Parathyroid adenoma (tissue), 2 donors: ENCODE measurements around the gene RABGEF1.

ENCODE experiments used
- H2AFZ ChIP-seq: fragments of 300-600 bp; sonication (generic); one replicate; pipeline ENCODE4 v1.7.0; 2017; ENCODE audit warnings: antibody characterized with exemption, mild to moderate bottlenecking
- H3K27ac ChIP-seq: fragments of 300-600 bp; sonication (generic); one replicate; pipeline ENCODE4 v1.7.0; 2017
- H3K27me3 ChIP-seq: fragments of 300-600 bp; sonication (generic); one replicate; pipeline ENCODE4 v1.7.0; 2017; ENCODE audit warnings: low read length; ENCODE audit not compliant: control insufficient read depth, insufficient read depth
- H3K36me3 ChIP-seq: fragments of 300-600 bp; sonication (generic); one replicate; pipeline ENCODE4 v1.7.0; 2017; ENCODE audit warnings: low read length; ENCODE audit not compliant: control insufficient read depth, insufficient read depth
- H3K4me1 ChIP-seq: fragments of 300-600 bp; sonication (generic); one replicate; pipeline ENCODE4 v1.7.0; 2017; ENCODE audit warnings: control low read depth
- H3K4me2 ChIP-seq: fragments of 300-600 bp; sonication (generic); one replicate; pipeline ENCODE4 v1.7.0; 2017; ENCODE audit warnings: low read length
- H3K4me3 ChIP-seq: fragments of 300-600 bp; sonication (generic); one replicate; pipeline ENCODE4 v1.7.0; 2017; ENCODE audit warnings: low read depth, low read length
- H3K79me2 ChIP-seq: fragments of 300-600 bp; sonication (generic); one replicate; pipeline ENCODE4 v1.7.0; 2017; ENCODE audit warnings: control low read depth
- H3K9ac ChIP-seq: fragments of 300-600 bp; sonication (generic); one replicate; pipeline ENCODE4 v1.7.0; 2017; ENCODE audit warnings: mild to moderate bottlenecking
- H3K9me3 ChIP-seq: fragments of 300-600 bp; sonication (generic); one replicate; pipeline ENCODE4 v1.7.0; 2017; ENCODE audit warnings: low read length; ENCODE audit not compliant: control insufficient read depth
- TF ChIP-seq, protein P1 (sequence below): fragments of 300-600 bp; sonication (generic); IDR thresholded peaks from one replicate; pipeline ENCODE4 v1.7.0; 2017; ENCODE audit warnings: antibody characterized with exemption, mild to moderate bottlenecking
- donor health status: primary hyperparathyroidism.

Gene RABGEF1

GRCh38 chr7:66859339-66859738, 118.8 kb downstream of the RABGEF1 start:
- H3K9ac ChIP-seq: no peak overlapping the region
- no peaks in the 10 kb centered on the region for H3K36me3 ChIP-seq
- H3K4me1 ChIP-seq: peaks cover 3% of the 10 kb centered on the region

GRCh38 chr7:66859794-66860645, 119.5 kb downstream of the RABGEF1 start:
- TF ChIP-seq, protein P1, sequence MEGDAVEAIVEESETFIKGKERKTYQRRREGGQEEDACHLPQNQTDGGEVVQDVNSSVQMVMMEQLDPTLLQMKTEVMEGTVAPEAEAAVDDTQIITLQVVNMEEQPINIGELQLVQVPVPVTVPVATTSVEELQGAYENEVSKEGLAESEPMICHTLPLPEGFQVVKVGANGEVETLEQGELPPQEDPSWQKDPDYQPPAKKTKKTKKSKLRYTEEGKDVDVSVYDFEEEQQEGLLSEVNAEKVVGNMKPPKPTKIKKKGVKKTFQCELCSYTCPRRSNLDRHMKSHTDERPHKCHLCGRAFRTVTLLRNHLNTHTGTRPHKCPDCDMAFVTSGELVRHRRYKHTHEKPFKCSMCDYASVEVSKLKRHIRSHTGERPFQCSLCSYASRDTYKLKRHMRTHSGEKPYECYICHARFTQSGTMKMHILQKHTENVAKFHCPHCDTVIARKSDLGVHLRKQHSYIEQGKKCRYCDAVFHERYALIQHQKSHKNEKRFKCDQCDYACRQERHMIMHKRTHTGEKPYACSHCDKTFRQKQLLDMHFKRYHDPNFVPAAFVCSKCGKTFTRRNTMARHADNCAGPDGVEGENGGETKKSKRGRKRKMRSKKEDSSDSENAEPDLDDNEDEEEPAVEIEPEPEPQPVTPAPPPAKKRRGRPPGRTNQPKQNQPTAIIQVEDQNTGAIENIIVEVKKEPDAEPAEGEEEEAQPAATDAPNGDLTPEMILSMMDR: no peak
- Histone ChIP-seq H2AFZ (peak overlapping the region; percentile 77), H3K4me2 (peak overlapping the region; percentile 7), H3K9ac (no peak overlapping the region), H3K9me3 (no peaks in the 10 kb centered on the region), H3K27me3 (no peaks in the 10 kb centered on the region), H3K4me1 (peaks cover 3% of the 10 kb centered on the region), H3K27ac (peak overlapping the region; percentile 89), H3K4me3 (no peak overlapping the region), H3K36me3 (no peaks in the 10 kb centered on the region), H3K79me2 (no peaks in the 10 kb centered on the region)

More at GRCh38 chr7:66859339-66859738, 118.8 kb downstream of the RABGEF1 start:
- H3K4me3 ChIP-seq: no peak overlapping the region
- H2AFZ ChIP-seq: peak overlapping the region; percentile 77
- TF ChIP-seq, protein P1: no peak
- no peak overlapping the region for H3K4me2 ChIP-seq
- no peaks in the 10 kb centered on the region for H3K27me3 ChIP-seq
- peak overlapping the region; percentile 89 for H3K27ac ChIP-seq
- no peaks in the 10 kb centered on the region for H3K9me3 ChIP-seq
- no peaks in the 10 kb centered on the region for H3K79me2 ChIP-seq

DNA sequence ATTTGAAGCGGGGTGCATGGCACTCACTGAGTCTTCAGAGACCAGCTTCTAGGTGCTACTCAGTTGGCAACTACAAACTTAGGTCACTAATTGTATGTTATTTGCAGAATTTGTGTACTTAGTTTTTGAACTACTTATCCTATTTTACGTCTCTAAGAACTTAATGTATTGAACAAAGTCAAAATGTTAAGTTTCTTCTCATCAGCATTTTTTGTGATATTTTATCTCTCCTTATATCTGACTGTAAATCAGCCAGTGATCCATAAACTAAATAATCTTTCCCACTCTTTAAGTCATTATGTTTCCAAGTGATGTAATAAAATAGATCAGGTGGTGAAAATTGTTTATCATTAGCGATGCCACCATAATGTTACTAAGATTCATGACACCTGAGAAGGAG, 120.2 kb downstream of the RABGEF1 start:
- TF ChIP-seq, protein P1: no peak

More for the DNA sequence above, 120.2 kb downstream of the RABGEF1 start:
- peak overlapping the region; percentile 89 for H3K27ac ChIP-seq
- peaks cover 3% of the 10 kb centered on the region for H3K4me1 ChIP-seq
- no peak overlapping the region for H3K9ac ChIP-seq
- no peak overlapping the region for H3K4me2 ChIP-seq
- no peaks in the 10 kb centered on the region for H3K79me2 ChIP-seq
- peak overlapping the region; percentile 77 for H2AFZ ChIP-seq
- no peaks in the 10 kb centered on the region for H3K27me3 ChIP-seq
- H3K36me3 ChIP-seq: no peaks in the 10 kb centered on the region
- H3K9me3 ChIP-seq: no peaks in the 10 kb centered on the region
- no peak overlapping the region for H3K4me3 ChIP-seq
